ENCODE data around the gene FGFRL1.
"Not testable (repeated sequence)": the region's sequence is repeated elsewhere in the genome, so short reads cannot be mapped to it uniquely, and the experiment has no call there.

Gene FGFRL1

GRCh38 chr4:973431-974397, 37.7 kb upstream of the FGFRL1 start, which contains the start of gene DGKQ:
Gene DGKQ (minus strand): TSS chr4:973569. CDS start chr4:973482, 87 bp downstream.
- DNase-seq = peak in 56 of 58 donors; percentile 23 to 92 (median 83)

- no peak for DNase-seq
Measured at GRCh38 chr4:974668-975067, 36.8 kb upstream of the FGFRL1 start.

GRCh38 chr4:976016-976415, 35.4 kb upstream of the FGFRL1 start:
- DNase-seq = not testable (repeated sequence)

- no peak for DNase-seq
Measured at GRCh38 chr4:978957-979701, 32.3 kb upstream of the FGFRL1 start.

GRCh38 chr4:982291-982690, 29.1 kb upstream of the FGFRL1 start:
- no peak for DNase-seq

GRCh38 chr4:982814-983213, 28.6 kb upstream of the FGFRL1 start:
- no peak for DNase-seq

- no peak for DNase-seq
Measured at GRCh38 chr4:984336-985054, 26.9 kb upstream of the FGFRL1 start.

GRCh38 chr4:985123-985830, 26.1 kb upstream of the FGFRL1 start:
- DNase-seq = peak in 8 of 58 donors; percentile 6 to 43 (median 25)

- peak in 1 of 58 donors; percentile 69 for DNase-seq
Measured at GRCh38 chr4:986428-986878, 25.0 kb upstream of the FGFRL1 start.

GRCh38 chr4:986879-987623, 24.4 kb upstream of the FGFRL1 start, which contains the start of gene IDUA:
Gene IDUA (plus strand): TSS chr4:987044. CDS start chr4:987085, 41 bp downstream.
- DNase-seq = peak; percentile 30 to 94 (median 78)

- no peak for DNase-seq
Measured at GRCh38 chr4:987624-988513, 23.6 kb upstream of the FGFRL1 start.

GRCh38 chr4:988726-989721, 22.4 kb upstream of the FGFRL1 start:
- no peak for DNase-seq

GRCh38 chr4:989722-990471, 21.5 kb upstream of the FGFRL1 start:
- DNase-seq = no peak

GRCh38 chr4:990746-991367, 20.6 kb upstream of the FGFRL1 start:
- no peak for DNase-seq

- no peak for DNase-seq
Measured at GRCh38 chr4:991451-992296, 19.8 kb upstream of the FGFRL1 start.

Measured in anterior cingulate cortex (tissue), 58 donors.